IPS-18a (cell line): Measurements from ENCODE around the gene CERK.

ENCODE experiments used
- H3K27ac ChIP-seq: one replicate; pipeline ENCODE4 v1.5.1; 2013; ENCODE audit warnings: low read length
- H3K27me3 ChIP-seq: one replicate; pipeline ENCODE4 v1.6.1; 2013; ENCODE audit warnings: mild to moderate bottlenecking, low read length; ENCODE audit not compliant: control insufficient read depth, insufficient read depth
- H3K36me3 ChIP-seq: one replicate; pipeline ENCODE4 v1.6.1; 2013; ENCODE audit warnings: low read depth, low read length; ENCODE audit not compliant: control insufficient read depth
- H3K4me1 ChIP-seq: one replicate; pipeline ENCODE4 v1.6.1; 2013; ENCODE audit warnings: low read depth, low read length; ENCODE audit not compliant: control insufficient read depth
- H3K4me3 ChIP-seq: one replicate; pipeline ENCODE4 v1.5.1; 2013; ENCODE audit warnings: low read length
- H3K9ac ChIP-seq: one replicate; pipeline ENCODE4 v1.6.1; 2013; ENCODE audit warnings: mild to moderate bottlenecking, low read length, moderate library complexity
- H3K9me3 ChIP-seq: one replicate; pipeline ENCODE4 v1.6.1; 2013; ENCODE audit warnings: low read depth, low read length; ENCODE audit not compliant: control insufficient read depth

Gene CERK

DNA sequence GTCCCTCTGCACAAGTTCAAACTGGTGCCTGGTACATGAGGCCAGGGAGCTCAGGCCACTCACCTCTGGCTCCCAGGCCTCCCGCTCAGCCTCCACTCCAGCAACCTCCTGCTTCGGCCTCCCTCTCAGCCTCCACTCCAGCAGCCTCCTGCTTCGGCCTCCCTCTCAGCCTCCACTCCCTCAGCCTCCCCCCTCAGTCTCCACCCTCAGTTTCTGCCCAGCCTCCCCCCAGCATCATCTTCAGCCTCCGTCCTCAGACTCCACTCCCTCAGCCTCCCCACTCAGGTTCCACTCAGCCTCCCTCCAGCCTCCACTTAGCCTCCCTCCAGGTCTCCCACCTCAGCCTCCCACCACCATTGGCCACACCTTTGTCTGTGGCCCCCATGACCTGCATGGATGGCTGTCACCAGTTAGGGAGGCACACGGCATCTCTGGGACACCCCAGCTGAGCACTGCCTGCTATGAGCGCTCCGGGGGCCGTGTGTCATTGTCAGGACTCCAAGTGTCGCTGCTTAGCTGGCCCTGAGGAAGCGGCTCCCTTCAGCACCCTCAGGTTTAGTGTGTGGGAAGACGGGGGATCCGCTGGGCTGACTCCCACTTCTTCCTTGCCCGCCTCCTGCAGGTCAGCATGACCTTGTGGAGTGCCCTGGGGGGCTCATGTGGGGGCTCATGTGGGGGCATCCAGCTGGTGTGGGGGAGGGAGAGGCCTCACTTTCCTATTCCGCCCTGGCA is 78.8 kb downstream of the CERK start:
- H3K9me3 ChIP-seq, result no peaks in the 10 kb centered on the region
- H3K27me3 ChIP-seq, result no peaks in the 10 kb centered on the region
- no peak overlapping the region for H3K27ac ChIP-seq
- H3K9ac ChIP-seq, result no peak overlapping the region
- no peaks in the 10 kb centered on the region for H3K4me1 ChIP-seq
- H3K36me3 ChIP-seq, result no peaks in the 10 kb centered on the region
- no peak overlapping the region for H3K4me3 ChIP-seq

DNA sequence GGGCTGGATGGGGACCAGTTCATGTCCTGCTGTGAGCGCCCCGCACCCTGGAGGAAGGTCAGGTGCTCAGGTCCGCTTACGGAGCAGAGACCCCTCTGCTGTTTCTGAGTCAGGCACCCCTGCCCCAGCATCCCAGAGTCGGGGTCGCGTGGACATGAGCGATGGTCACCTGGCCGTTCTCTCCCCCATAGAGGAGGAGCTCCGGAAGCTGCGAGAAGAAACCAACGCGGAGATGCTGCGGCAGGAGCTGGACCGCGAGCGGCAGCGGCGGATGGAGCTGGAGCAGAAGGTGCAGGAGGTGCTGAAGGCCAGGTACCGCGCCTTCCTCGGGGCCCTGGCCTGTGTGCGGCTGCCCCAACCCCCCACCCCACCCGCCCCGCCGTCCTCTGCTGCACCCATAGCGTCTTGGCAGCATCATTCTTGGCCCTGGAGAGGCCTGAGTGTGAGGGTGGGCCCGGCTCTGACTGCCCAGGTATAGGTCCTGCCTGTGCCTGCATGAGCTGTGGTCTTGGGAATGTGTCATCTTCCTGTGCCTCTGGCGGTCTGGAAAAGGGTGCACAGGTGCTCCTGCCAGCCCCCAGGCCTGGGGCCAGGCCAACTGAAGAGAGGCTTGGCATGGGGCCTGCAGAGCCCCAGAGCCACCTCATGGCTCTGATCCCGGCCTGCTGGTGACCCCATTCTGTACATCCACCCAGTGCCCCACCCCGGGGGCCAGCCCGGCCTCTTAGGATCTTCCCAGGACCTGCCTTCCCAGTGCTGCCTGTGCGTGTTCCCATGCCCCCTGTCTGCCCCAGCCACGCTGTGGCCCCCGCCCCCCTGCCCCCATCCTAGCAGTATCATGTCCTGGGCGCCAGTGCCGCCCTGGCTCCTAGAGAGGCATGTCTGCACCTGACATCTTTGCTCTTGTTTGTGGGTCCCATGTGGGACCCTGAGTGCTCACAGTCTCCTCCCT is 79.8 kb downstream of the CERK start:
- no peaks in the 10 kb centered on the region for H3K27me3 ChIP-seq
- no peak overlapping the region for H3K27ac ChIP-seq

DNA sequence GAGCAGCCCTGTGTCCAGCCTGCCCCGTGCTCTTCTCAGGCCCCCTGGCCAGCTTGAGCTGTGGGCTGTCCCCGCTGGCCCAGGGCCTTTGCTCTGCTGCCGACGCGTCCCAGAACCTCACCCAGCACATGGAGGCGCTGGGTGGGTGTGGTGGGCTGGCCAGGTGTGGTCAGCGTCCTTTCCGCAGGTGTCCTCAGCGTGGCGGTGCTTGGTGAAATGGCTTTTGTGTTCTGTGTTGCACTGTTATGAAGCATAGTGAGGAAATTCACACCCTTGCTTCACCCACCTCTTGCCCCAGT is 80.4 kb downstream of the CERK start:
- Histone ChIP-seq H3K27ac (no peak overlapping the region), H3K27me3 (no peaks in the 10 kb centered on the region), H3K9me3 (no peaks in the 10 kb centered on the region), H3K4me1 (peaks cover 6% of the 10 kb centered on the region), H3K4me3 (no peak overlapping the region), H3K9ac (no peak overlapping the region), H3K36me3 (no peaks in the 10 kb centered on the region)

More for the DNA sequence above, 79.8 kb downstream of the CERK start:
- no peaks in the 10 kb centered on the region for H3K9me3 ChIP-seq
- no peak overlapping the region for H3K9ac ChIP-seq
- no peak overlapping the region for H3K4me3 ChIP-seq
- H3K36me3 ChIP-seq, result no peaks in the 10 kb centered on the region
- peaks cover 4% of the 10 kb centered on the region for H3K4me1 ChIP-seq

DNA sequence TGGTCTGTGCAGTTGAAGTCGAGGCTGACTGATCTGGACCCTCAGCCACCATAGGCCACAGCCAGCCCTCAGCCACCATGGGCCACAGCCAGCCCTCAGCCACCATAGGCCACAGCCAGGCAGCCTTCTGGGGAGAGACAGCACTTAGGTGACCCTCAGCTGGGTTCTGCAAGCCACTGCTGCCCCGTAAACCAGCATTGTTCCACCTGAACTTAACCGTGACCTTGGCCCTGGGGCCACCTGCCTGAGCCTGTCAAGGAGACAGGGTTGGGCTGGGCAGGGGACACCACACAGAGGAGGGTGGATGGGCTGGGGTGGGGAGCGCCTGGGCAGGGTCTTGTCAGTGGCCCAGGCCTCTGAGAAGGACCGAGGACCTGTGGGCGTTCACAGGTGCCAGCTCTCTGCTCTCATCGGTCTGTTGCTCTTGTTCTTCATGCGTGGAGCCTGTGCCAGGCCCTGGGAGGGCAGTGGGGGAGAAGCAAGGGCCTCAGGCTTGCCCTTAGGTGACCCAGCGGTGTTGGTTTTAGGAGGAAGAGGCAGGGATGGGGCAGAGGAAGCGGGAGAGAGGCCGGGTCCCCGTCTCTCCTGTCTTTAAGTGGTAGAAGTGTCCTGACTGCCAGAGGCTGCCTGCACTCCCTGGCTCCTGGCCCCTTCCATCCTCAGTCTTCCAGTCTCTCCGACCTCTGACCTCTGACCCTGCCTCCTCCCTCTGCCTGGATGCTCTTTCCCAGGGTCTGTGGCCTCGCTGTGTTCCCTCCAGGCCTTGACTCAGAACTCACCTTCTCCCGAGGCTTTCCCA is 81.0 kb downstream of the CERK start:
- Histone ChIP-seq H3K9ac (no peak overlapping the region), H3K27me3 (no peaks in the 10 kb centered on the region), H3K4me3 (no peak overlapping the region), H3K9me3 (no peaks in the 10 kb centered on the region), H3K27ac (no peak overlapping the region), H3K4me1 (peaks cover 6% of the 10 kb centered on the region), H3K36me3 (no peaks in the 10 kb centered on the region)

DNA sequence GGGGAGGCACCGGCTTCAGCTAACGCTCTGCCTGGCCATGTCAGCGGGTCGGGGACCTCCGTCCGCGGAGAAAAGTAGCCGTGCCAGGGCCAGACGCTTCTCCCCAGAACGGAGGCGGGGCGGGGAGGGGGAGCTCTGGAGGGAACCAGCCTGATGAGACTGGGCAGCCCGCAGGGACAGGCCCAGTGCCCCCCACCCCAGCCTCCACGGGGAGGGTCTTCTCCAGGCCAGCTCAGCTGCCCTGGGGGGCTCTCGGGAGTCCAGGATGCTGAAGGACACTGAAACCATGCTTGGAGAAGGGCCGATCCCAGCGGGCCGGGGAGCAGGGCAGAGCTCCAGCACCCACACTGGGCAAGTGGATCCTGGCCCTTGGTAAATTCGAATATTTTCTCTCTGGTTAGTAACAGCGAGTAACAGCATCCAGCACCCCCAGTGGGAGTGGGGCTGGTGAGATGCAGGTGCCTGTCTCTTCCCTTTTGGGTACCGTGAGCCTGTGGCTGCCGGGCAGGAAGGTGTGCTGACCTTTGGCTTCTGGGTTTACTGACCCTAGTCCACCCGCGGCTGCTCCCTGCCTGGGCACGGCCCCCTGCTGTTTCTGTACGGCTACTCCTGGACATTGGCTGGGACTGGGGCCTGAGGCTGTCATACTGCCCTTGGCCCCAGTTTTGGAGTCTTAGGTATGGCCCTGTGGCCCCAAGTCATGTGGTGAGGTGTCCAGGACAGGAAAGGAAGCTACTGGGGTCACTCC is 82.0 kb downstream of the CERK start:
- peaks cover 6% of the 10 kb centered on the region for H3K4me1 ChIP-seq
- no peak overlapping the region for H3K27ac ChIP-seq
- no peaks in the 10 kb centered on the region for H3K36me3 ChIP-seq
- H3K9ac ChIP-seq, result no peak overlapping the region
- H3K9me3 ChIP-seq, result no peaks in the 10 kb centered on the region
- no peak overlapping the region for H3K4me3 ChIP-seq
- H3K27me3 ChIP-seq, result no peaks in the 10 kb centered on the region

DNA sequence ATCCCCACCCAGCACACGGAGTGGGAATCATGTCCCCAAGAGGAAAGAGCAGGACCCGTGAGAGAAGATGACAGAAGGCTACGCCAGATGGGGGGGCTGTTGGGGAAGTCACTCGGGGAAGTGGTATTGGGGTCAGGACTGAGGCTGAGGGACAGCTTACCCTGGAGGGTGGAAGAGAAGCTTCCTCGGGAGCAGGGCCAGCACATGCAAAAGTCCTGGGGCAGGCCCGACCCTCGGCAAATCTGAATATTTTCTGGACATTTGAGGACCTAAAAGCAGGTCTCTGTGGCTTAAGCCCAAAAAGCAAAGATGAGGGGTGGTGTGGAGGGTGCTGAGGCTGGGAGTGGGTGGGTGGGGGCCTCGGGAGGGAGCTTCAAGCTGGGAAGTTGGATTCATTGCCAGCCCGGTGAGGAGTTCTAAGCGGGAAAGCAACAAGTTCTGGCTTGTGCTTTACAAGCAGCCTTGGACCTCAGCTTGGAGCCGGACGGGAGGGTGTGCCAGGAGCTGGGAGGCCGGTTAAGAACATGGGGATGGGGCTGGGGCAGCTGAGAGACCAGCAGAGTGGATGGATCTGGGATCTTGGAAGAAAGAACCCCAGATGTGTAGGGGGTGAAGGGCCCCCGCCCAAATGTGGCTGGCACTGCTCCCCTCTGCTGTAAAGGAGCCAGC is 83.0 kb downstream of the CERK start:
- Histone ChIP-seq H3K4me3 (no peak overlapping the region), H3K36me3 (no peaks in the 10 kb centered on the region), H3K9ac (no peak overlapping the region), H3K9me3 (no peaks in the 10 kb centered on the region), H3K27me3 (no peaks in the 10 kb centered on the region), H3K4me1 (peaks cover 6% of the 10 kb centered on the region), H3K27ac (no peak overlapping the region)

DNA sequence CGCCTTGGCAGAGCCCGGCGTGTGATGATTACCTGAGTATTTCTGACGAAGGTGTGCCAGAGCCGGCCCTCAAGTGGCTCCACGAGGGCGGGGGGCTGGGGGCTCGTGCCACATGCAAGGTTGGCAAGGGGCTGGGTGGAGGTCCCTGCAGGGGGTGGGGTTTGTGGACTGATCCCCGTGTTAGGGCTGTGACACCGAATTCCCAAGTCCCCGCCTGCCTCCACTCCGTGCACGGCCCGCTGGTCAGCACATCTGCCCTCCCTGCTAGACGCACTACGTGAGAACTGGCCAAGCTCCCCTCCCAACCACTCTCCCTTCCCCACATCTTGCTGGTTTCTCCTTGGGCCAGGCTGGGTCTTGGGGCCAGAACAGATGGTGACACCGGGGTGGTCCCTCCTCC is 83.6 kb downstream of the CERK start:
- Histone ChIP-seq H3K9me3 (no peaks in the 10 kb centered on the region), H3K9ac (no peak overlapping the region), H3K4me1 (peaks cover 6% of the 10 kb centered on the region), H3K27ac (no peak overlapping the region), H3K36me3 (no peaks in the 10 kb centered on the region), H3K4me3 (no peak overlapping the region), H3K27me3 (no peaks in the 10 kb centered on the region)

DNA sequence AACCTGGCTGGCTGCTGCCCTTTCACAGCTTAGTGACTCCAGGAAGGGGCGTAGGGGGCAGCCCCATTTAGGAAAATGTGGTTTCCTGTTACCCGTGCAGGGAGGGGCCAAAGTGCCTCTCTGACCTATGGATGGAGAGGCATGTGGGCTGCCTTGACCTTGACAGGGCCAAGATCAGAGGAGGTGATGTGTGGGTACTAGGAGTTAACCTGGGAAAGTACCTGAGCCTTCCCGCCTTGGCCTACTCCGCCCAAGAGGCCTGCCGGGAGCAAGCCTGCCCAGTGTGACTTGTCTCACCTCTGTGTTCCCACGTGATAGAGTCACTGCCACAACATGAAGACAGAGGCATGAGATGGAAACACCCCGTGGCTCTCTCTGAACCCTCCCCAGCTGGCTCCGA is 84.5 kb downstream of the CERK start:
- H3K9ac ChIP-seq, result no peak overlapping the region
- H3K4me3 ChIP-seq, result no peak overlapping the region
- H3K4me1 ChIP-seq, result peaks cover 6% of the 10 kb centered on the region
- H3K27me3 ChIP-seq, result no peaks in the 10 kb centered on the region
- no peaks in the 10 kb centered on the region for H3K36me3 ChIP-seq
- H3K27ac ChIP-seq, result no peak overlapping the region
- no peaks in the 10 kb centered on the region for H3K9me3 ChIP-seq

DNA sequence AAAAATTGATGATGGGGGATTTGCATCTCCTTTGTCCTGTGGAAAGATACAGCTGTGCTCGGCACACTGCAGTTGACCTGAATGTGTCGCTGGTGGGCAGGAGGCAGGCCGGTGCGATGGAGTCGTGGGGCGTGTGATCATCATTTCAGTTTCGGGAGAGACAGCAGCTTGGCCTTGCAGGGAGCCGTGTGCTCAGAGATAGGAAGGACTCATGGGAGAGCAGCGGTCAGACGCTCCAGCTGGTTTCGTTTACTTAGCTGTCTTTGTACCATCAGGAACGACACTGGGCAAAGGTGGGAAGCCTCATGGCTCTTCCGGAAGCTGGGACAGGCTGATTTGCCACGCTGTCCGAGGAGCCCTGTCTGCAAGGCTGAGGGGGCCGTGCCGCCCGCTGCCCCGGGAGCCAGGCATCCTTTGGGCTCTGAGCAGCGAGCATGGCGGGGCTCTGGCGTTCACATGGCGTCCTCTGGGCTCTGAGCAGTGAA is 85.2 kb downstream of the CERK start:
- Histone ChIP-seq H3K4me3 (no peak overlapping the region), H3K27ac (no peak overlapping the region), H3K4me1 (peaks cover 6% of the 10 kb centered on the region), H3K9ac (no peak overlapping the region), H3K9me3 (no peaks in the 10 kb centered on the region), H3K27me3 (no peaks in the 10 kb centered on the region), H3K36me3 (no peaks in the 10 kb centered on the region)

DNA sequence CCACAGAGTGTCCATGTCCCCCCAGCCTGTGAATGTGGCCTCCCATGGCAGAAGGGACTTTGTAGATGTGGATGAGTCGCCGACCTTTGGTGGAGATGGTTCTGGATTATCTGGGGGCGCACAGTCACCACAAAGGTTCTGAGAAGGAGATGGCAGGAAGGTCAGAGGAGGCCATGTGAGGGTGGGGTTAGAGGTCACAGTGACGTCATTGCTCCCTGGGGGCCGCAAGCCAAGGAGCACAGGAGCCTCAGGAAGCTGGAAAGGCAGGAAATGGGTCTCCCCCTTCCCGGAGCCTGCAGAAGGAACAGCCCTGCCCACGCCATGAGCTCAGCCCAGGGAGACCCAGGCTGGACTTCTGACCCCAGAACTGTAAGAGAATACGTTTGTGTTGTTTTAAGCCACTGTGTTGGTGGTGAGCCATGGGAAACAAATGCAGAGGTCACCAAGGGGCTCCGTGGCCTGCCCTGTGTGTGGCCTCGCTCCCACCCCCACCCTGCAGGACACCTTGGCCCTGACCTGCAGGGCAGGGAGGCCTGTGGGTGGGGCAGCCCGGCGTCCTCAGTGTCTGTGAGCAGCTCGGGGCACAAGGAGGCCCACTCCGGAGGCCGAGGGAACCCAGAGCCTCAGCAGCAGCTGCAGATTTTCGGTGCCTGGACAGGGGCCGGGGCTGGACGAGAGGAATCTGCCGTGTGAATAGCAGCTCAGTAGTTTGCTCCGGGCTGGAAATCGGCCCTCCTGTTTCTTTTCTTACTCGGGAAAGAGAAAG is 85.8 kb downstream of the CERK start:
- no peak overlapping the region for H3K4me3 ChIP-seq

More for the DNA sequence above, 85.8 kb downstream of the CERK start:
- H3K27me3 ChIP-seq, result no peaks in the 10 kb centered on the region
- no peak overlapping the region for H3K9ac ChIP-seq
- no peaks in the 10 kb centered on the region for H3K9me3 ChIP-seq
- no peak overlapping the region for H3K27ac ChIP-seq
- H3K36me3 ChIP-seq, result no peaks in the 10 kb centered on the region
- H3K4me1 ChIP-seq, result peaks cover 6% of the 10 kb centered on the region
